Endothelial cell of umbilical vein (primary cell): ENCODE results near the gene SEZ6L. TPM values are rescaled to one million over a fixed set of nuclear protein-coding genes. Genes with fewer than 3 reads are reported as not detected.

Experiments
- BruUV-seq: library from RNA; stranded (reverse); fragments of 400-500 nt; replicated peaks from 2 replicates; lab custom pipeline; 2021; lab: Mats Ljungman, UMichigan
- CTCF ChIA-PET: fragments of 300-600, 350-600 bp; sonication (Branson Sonifier 250); formaldehyde crosslinking; loops from one replicate; lab custom pipeline; 2021; ENCODE audit warnings: antibody characterized with exemption, inconsistent platforms; lab: Charles Lee
- POLR2A ChIA-PET: fragments of 300-600, 350-600 bp; sonication (Branson Sonifier 250); formaldehyde crosslinking; loops from one replicate; lab custom pipeline; 2021; ENCODE audit warnings: antibody characterized with exemption, inconsistent platforms; lab: Charles Lee
- DNase-seq: peaks from one replicate; pipeline ENCODE4 v3.0.0-alpha.2; 2011; ENCODE audit warnings: low read depth, low spot score
- FAIRE-seq: peaks from 2 replicates; lab custom pipeline; 2011; peaks lifted over from hg19 to GRCh38; lab: Jason Lieb, UNC
- H2AFZ ChIP-seq: 2 replicates; pipeline ENCODE4 v1.6.0; 2012; ENCODE audit warnings: low read depth, low read length, control low read depth, inconsistent platforms
- H3K27ac ChIP-seq: 2 replicates; pipeline ENCODE4 v1.5.1; 2011; ENCODE audit warnings: low read depth, mild to moderate bottlenecking, control low read depth, low read length, moderate library complexity; ENCODE audit not compliant: insufficient read depth
- H3K27me3 ChIP-seq, 2 experiments: 2 replicates each; pipeline versions ENCODE4 v1.6.0 to v1.6.1; 2011; ENCODE audit warnings: low read length in 2 of 2, mixed read lengths in 1 of 2; ENCODE audit not compliant: control insufficient read depth in 2 of 2, insufficient read depth in 2 of 2
- H3K36me3 ChIP-seq, 2 experiments: 2 replicates in 1 of 2; 3 replicates in 1 of 2; pipeline ENCODE4 v1.5.1; 2011; ENCODE audit warnings: low read length in 2 of 2, mild to moderate bottlenecking in 1 of 2, moderate library complexity in 1 of 2; ENCODE audit not compliant: control insufficient read depth in 2 of 2, insufficient read depth in 2 of 2; ENCODE audit errors: extremely low read depth in 1 of 2
- H3K4me1 ChIP-seq: 3 replicates; pipeline ENCODE4 v1.5.1; 2011; ENCODE audit warnings: mild to moderate bottlenecking, low read length; ENCODE audit not compliant: control insufficient read depth, insufficient read depth; ENCODE audit errors: extremely low read depth
- H3K4me2 ChIP-seq: 2 replicates; pipeline ENCODE4 v1.6.1; 2011; ENCODE audit warnings: low read length, control low read depth, mixed read lengths; ENCODE audit not compliant: insufficient read depth
- H3K4me3 ChIP-seq, 3 experiments: fragments of 200-600 bp in 1 of 3; sonication (generic), shearing (Covaris generic) in 1 of 3; replicated peaks in 1 of 3; 2 replicates each; pipeline ENCODE4 v1.5.1; 2011 to 2016; ENCODE audit warnings: control low read depth in 3 of 3, low read length in 3 of 3, mild to moderate bottlenecking in 2 of 3, inconsistent platforms in 1 of 3, low read depth in 1 of 3, moderate library complexity in 1 of 3; ENCODE audit not compliant: insufficient read depth in 1 of 3
- H3K79me2 ChIP-seq: 2 replicates; pipeline ENCODE4 v1.6.0; 2012; ENCODE audit warnings: low read length, inconsistent platforms; ENCODE audit not compliant: control insufficient read depth, insufficient read depth
- H3K9ac ChIP-seq: replicated peaks from 2 replicates; pipeline ENCODE3; 2011; ENCODE audit warnings: low read length, control low read depth; ENCODE audit not compliant: insufficient read depth; ENCODE audit errors: extremely low read depth
- H3K9me1 ChIP-seq: replicated peaks from 3 replicates; pipeline ENCODE4 v1.6.0; 2011; ENCODE audit warnings: mild to moderate bottlenecking, low read length; ENCODE audit not compliant: control insufficient read depth, insufficient read depth; ENCODE audit errors: extremely low read depth
- H3K9me3 ChIP-seq: replicated peaks from 2 replicates; pipeline ENCODE4 v1.5.1; 2012; ENCODE audit warnings: low read length, inconsistent platforms; ENCODE audit not compliant: control insufficient read depth, insufficient read depth
- H4K20me1 ChIP-seq: replicated peaks from 2 replicates; pipeline ENCODE3; 2011; ENCODE audit warnings: mild to moderate bottlenecking, low read length; ENCODE audit not compliant: control insufficient read depth, insufficient read depth; ENCODE audit errors: extremely low read depth
- EZH2 ChIP-seq: IDR thresholded peaks from 2 replicates; pipeline ENCODE4 v1.6.1; 2012; ENCODE audit warnings: borderline replicate concordance, low read depth, mild to moderate bottlenecking, moderate library complexity, low read length, inconsistent platforms; ENCODE audit not compliant: severe bottlenecking
- FOS ChIP-seq: IDR thresholded peaks from 2 replicates; pipeline ENCODE4 v1.6.1; 2011; ENCODE audit warnings: mild to moderate bottlenecking, low read length, moderate library complexity, borderline replicate concordance; ENCODE audit not compliant: insufficient read depth
- GATA2 ChIP-seq: IDR thresholded peaks from 2 replicates; pipeline ENCODE4 v1.7.0; 2011; ENCODE audit warnings: low read depth, mild to moderate bottlenecking, moderate library complexity, mixed read lengths, low read length; ENCODE audit not compliant: insufficient read length, insufficient read depth
- JUN ChIP-seq: IDR thresholded peaks from 2 replicates; pipeline ENCODE4 v1.6.1; 2011; ENCODE audit warnings: borderline replicate concordance, low read depth; ENCODE audit not compliant: insufficient read length, insufficient read depth
- MYC ChIP-seq: IDR thresholded peaks from one replicate; pipeline ENCODE4 v1.6.1; 2011; ENCODE audit warnings: mild to moderate bottlenecking, low read depth, low read length
- POLR2A ChIP-seq: IDR thresholded peaks from 2 replicates; pipeline ENCODE4 v1.6.1; 2012; ENCODE audit warnings: low read depth, mild to moderate bottlenecking, control low read depth, low read length
- POLR2AphosphoS5 ChIP-seq: IDR thresholded peaks from 2 replicates; pipeline ENCODE4 v1.6.1; 2012; ENCODE audit warnings: low read depth, mild to moderate bottlenecking, control low read depth, low read length, moderate library complexity; ENCODE audit not compliant: insufficient read depth
- dilution Hi-C: fragments of 300-500 bp; cut with MboI; formaldehyde crosslinking; loops from one replicate; pipeline ENCODE4 v1.15.0; 2019; ENCODE audit warnings: low sequenced_read_pairs; ENCODE audit not compliant: extremely low pct_ligation_motif_present
- intact Hi-C: fragments of 100-400 bp; cut with micrococcal nuclease; formaldehyde crosslinking; loops from one replicate; pipeline ENCODE4 v1.10.0; 2022
- polyA plus RNA-seq, 4 experiments: library from polyadenylated mRNA; depleted of rRNA in 3 of 4; stranded (reverse) in 3 of 4; unstranded in 1 of 4; fragments of >200 nt; gene quantifications; 2 replicates each; pipeline versions ENCODE4 v1.2.1 to v1.2.3, GENCODE V29; 2011 to 2012; ENCODE audit warnings: missing spikeins in 1 of 4
- total RNA-seq: library from RNA; stranded (reverse); gene quantifications from 2 replicates; pipeline ENCODE4 v1.2.3, GENCODE V29; 2021
- TF ChIP-seq, protein P1 (sequence below), 2 donors: IDR thresholded peaks; 1 replicate in 1 of 2; 2 replicates in 1 of 2; pipeline ENCODE4 v1.5.1; 2011; ENCODE audit warnings: low read length in 2 of 2, mild to moderate bottlenecking in 2 of 2, moderate library complexity in 2 of 2, control low read depth in 1 of 2, inconsistent platforms in 1 of 2, low read depth in 1 of 2; ENCODE audit not compliant: insufficient read depth in 1 of 2; ENCODE audit errors: extremely low read depth in 1 of 2
- TF ChIP-seq, protein P2 (sequence below): IDR thresholded peaks from 2 replicates; pipeline ENCODE4 v1.6.1; 2011; ENCODE audit not compliant: insufficient read depth, insufficient read length

SEZ6L gene
- total and polyA plus RNA-seq, 2 donors (not counting 3 experiments of a cell fraction or from before 2014, with no cell fraction given): not detected

DNA sequence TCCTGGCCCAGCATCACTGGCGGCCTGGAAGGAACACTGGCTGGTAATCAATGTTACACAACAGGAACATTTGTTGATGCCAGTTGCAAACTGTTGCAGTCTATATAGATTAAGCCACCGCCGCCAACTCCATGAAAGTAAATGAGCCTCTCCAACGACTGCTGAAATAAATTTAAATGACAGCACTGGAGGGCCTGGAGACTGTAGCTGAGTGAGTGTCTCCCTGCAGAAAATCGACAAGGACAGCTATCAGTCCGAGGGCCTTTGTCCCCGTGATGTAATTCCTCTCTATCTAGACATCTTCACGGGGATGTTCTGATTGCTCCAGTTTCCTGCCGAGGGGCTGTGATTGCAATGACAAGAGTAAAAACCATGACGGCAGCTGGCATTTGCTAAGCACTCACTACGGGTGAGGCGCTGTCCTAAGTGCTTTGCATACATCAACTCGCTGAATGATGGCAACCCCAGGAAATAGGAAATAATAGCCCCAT, 120.4 kb downstream of the SEZ6L start:
- Histone ChIP-seq H3K9me1 (no peaks in the 10 kb centered on the region), H3K36me3 (no peaks in the 10 kb centered on the region), H3K79me2 (no peaks in the 10 kb centered on the region), H3K27ac (no peak overlapping the region), H3K9ac (no peak overlapping the region), H3K4me2 (no peak overlapping the region), H3K4me1 (no peaks in the 10 kb centered on the region), H3K4me3 (no peak overlapping the region), H4K20me1 (no peaks in the 10 kb centered on the region), H3K9me3 (no peaks in the 10 kb centered on the region), H3K27me3 (no peaks in the 10 kb centered on the region), H2AFZ (no peak overlapping the region)
- POLR2A ChIA-PET: no interaction called here
- CTCF ChIA-PET: no interaction called here
- no peak for DNase-seq
- TF ChIP-seq GATA2 (no peak), FOS (no peak), POLR2AphosphoS5 (no peak)
- TF ChIP-seq, protein P1, sequence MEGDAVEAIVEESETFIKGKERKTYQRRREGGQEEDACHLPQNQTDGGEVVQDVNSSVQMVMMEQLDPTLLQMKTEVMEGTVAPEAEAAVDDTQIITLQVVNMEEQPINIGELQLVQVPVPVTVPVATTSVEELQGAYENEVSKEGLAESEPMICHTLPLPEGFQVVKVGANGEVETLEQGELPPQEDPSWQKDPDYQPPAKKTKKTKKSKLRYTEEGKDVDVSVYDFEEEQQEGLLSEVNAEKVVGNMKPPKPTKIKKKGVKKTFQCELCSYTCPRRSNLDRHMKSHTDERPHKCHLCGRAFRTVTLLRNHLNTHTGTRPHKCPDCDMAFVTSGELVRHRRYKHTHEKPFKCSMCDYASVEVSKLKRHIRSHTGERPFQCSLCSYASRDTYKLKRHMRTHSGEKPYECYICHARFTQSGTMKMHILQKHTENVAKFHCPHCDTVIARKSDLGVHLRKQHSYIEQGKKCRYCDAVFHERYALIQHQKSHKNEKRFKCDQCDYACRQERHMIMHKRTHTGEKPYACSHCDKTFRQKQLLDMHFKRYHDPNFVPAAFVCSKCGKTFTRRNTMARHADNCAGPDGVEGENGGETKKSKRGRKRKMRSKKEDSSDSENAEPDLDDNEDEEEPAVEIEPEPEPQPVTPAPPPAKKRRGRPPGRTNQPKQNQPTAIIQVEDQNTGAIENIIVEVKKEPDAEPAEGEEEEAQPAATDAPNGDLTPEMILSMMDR (IDR thresholded peaks at IDR 0.05; ENCODE audit: extremely low read depth in 1 of 2, insufficient read depth in 1 of 2, low read depth in 1 of 2, low read length in 2 of 2): no peak
- intact Hi-C loops (no loop called here), dilution Hi-C loops (no loop called here)
- BruUV-seq: no TSS peak
- no peak for FAIRE-seq

DNA sequence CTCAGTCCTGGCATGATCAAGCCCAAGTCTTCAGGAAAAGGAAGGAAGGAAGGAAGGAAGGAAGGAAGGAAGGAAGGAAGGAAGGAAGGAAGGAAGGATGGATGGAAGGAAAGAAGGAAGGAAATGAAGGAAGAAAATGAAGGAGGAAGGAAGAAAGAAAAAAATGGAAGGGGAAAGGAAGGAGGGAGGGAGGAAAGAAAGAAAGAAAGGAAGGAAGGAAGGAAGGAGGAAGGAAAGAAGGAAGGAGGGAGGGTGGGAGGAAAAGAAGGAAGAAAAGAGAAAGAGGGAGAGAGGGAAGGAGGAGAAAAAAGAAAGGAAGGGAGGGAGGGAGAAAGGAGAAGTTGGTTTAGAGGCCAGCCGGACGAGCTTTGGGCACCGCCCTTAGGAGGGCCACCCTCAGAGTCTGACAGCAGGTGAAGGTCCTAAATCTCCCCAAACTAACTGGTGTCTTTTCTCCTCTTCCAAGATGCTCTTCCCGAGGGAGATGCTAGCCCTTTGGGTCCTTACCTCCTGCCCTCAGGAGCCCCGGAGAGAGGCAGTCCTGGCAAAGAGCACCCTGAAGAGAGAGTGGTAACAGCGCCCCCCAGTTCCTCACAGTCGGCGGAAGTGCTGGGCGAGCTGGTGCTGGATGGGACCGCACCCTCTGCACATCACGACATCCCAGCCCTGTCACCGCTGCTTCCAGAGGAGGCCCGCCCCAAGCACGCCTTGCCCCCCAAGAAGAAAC, 122.8 kb downstream of the SEZ6L start:
- intact Hi-C loops (no loop called here), dilution Hi-C loops (no loop called here)
- no peak for FAIRE-seq
- Histone ChIP-seq H4K20me1 (no peaks in the 10 kb centered on the region), H3K36me3 (no peaks in the 10 kb centered on the region), H3K27me3 (no peaks in the 10 kb centered on the region), H3K4me2 (no peak overlapping the region), H3K79me2 (no peaks in the 10 kb centered on the region), H3K9me3 (no peaks in the 10 kb centered on the region), H3K4me1 (no peaks in the 10 kb centered on the region), H2AFZ (no peak overlapping the region), H3K4me3 (no peak overlapping the region), H3K9me1 (no peaks in the 10 kb centered on the region), H3K27ac (no peak overlapping the region), H3K9ac (no peak overlapping the region)
- TF ChIP-seq, protein P1 (IDR thresholded peaks at IDR 0.05; ENCODE audit: extremely low read depth in 1 of 2, insufficient read depth in 1 of 2, low read depth in 1 of 2, low read length in 2 of 2): no peak
- TF ChIP-seq EZH2 (no peak), JUN (no peak), FOS (no peak), MYC (no peak), GATA2 (no peak), POLR2A (no peak), POLR2AphosphoS5 (no peak)
- TF ChIP-seq, protein P2, sequence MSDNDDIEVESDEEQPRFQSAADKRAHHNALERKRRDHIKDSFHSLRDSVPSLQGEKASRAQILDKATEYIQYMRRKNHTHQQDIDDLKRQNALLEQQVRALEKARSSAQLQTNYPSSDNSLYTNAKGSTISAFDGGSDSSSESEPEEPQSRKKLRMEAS: no peak
- CTCF ChIA-PET: no interaction called here
- POLR2A ChIA-PET: no interaction called here
- DNase-seq: no peak
- no TSS peak for BruUV-seq
